IPS-18c (cell line): Measurements from ENCODE around the gene RIPOR3.
"Not testable (repeated sequence)": the region's sequence is repeated elsewhere in the genome, so short reads cannot be mapped to it uniquely, and the experiment has no call there.

Source experiments
- H3K4me3 ChIP-seq: 2 replicates; pipeline ENCODE4 v1.7.0; 2013; ENCODE audit warnings: low read depth, mild to moderate bottlenecking, low read length, moderate library complexity; ENCODE audit not compliant: insufficient read depth
- H3K9me3 ChIP-seq: one replicate; pipeline ENCODE4 v1.6.1; 2013; ENCODE audit warnings: mild to moderate bottlenecking, low read length, moderate library complexity; ENCODE audit not compliant: control insufficient read depth, insufficient read depth

Gene RIPOR3

DNA sequence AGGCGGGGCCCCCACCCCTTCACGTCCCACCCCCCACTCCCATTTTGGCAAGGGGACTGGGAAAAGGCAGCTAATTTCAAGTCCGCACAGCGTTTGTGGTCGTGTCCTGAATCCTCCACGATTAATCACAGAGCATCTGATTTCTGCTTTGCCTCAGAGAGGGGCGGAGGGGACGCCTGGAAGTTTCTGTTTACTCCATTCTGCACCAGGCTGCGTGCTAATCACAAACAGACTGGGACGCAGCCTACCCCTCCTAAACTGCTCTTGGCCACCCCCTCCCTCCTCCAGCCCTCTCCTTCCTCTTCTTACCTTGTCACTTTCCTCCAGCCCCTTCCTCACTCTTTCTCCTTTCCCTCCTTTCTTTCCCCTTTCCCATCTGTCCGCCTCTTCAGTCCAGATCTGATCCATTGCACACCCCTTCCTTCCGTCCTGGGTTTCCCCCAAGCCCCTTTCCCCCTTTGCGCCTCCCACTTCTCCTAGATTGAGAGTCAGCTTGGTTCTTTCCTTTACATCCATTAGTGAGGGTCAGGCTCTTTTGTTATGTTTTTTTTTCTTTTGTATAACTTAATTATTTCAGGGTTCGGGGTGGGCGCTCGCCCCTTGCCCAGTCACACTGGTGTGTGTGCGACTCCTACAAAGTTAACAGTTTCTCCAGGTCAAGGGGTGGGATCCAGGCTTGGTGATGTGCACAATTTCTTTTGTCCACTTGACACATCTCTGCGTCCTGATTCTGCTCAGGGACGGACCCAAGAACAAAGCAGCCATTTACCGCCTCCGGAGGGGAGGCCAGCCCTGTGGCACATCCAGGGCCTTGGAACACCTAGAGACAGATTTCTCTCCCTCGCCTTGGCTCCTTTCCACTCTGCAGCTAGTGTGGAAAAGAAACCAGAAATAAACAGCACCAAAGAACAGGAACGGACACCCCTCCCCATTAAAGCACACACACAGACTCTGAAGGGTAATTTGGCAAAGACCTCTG, 520 bp upstream of the RIPOR3 start:
- H3K4me3 ChIP-seq, result peak overlapping the region; percentile 57; the same call in 1 of the 2 replicates
- H3K9me3 ChIP-seq, result no peaks in the 10 kb centered on the region

DNA sequence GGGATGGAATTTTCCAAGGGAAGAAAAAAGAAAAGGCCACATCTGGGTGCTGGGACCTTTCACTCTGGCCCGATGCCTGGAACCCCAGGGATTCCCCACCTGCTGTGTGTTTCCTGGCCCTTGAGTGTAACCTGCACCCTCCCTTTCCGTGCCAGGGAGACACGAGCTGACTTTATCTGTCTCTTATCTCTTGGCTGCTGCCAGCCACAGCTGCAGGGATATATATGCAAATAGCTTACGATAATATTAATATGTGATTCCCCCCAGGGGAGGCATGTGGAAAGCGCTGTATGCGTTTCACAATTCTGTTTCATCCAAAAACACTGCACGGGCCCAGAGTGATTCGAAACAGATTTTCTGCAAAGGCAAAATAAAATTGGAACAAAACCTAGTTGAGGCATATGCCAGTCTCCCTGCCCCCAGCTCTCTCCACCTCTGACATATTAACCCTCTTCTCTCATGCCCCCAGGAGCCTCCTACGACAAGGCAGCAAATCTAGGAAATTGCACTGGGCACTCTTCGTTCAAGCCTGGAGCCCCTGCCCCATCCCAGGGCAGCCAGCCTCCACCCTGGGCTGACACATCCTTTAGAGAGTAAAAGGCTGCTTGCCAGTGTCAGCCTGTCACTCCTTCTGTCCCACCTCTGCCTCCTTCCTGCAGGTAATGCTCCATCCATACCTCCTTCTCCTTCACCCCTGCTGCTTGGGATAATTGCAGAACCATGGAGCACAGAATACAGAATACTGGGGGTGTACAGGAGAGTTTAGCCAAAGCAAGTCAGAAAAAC, 1.3 kb downstream of the RIPOR3 start:
- peak overlapping the region; percentile 57; the same call in 1 of the 2 replicates for H3K4me3 ChIP-seq
- H3K9me3 ChIP-seq, result no peaks in the 10 kb centered on the region

DNA sequence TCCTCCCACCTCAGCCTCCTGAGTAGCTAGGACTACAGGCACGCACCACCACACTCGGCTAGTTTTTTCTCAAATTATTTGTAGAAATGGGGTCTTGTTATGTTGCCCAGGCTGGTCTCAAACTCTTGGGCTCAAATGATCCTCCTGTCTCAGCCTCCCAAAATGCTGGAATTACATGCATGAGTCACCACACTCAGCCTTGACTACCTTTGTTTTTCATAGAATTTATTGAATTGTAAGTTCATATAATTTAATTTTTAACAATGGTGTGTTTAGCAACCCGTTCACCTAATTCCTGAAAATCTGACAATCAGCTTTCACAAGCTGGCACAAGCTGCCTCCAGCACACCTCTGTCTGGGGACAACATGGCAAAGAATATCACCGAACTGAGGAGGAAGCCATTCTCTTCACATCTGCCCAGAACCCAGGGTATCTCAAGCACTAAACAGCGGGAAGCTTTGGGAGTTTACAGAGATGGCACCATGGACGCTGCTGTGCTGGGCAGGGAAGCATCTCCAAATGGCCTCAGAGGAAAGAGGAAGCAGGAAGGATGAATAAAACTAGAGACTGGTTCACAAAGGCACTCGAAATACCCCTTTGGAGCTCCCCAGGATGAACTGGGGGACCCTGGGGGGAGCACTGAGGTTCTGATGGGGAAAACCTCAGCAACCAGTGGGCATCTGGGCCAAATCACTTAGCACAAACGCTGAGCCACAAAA, 2.9 kb downstream of the RIPOR3 start:
- Histone ChIP-seq H3K4me3 (no peak overlapping the region), H3K9me3 (no peaks in the 10 kb centered on the region)

DNA sequence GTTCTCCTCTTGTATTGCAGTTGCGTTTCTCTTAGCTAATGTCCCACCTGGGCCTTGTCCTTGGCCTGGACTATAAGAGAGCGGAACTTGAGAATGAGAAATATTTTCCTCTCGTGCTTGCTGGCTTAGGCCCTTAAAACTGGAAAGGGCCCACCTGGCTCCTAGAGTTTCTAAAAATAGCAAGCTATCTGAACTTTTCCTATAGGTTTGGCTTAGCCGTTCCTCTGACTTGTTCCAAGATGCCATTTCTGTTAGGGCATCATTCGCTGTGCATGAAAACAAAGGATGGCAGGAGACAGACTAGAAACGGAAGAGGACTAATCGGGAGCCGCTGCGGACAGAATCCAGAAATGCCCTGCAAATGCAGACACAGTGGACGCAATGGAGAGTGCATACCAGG, 4.5 kb downstream of the RIPOR3 start:
- Histone ChIP-seq H3K9me3 (no peaks in the 10 kb centered on the region), H3K4me3 (no peak overlapping the region)

DNA sequence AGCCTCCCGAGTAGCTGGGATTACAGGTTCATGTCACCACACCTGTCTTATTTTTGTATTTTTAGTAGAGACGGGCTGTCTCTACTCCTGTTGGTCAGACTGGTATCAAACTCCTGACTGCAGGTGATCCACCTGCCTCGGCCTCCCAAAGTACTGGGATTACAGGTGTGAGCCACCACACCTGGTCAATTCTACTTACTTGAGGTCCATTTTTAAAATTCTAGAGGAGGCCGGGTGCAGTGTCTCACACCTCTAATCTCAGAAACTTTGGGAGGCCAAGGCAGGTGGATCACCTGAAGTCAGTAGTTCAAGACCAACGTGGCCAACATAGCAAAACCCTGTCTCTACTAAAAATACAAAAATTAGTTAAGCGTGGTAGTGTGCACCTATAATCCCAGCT, 7.8 kb downstream of the RIPOR3 start:
- H3K9me3 ChIP-seq, result no peaks in the 10 kb centered on the region
- no peak overlapping the region for H3K4me3 ChIP-seq

DNA sequence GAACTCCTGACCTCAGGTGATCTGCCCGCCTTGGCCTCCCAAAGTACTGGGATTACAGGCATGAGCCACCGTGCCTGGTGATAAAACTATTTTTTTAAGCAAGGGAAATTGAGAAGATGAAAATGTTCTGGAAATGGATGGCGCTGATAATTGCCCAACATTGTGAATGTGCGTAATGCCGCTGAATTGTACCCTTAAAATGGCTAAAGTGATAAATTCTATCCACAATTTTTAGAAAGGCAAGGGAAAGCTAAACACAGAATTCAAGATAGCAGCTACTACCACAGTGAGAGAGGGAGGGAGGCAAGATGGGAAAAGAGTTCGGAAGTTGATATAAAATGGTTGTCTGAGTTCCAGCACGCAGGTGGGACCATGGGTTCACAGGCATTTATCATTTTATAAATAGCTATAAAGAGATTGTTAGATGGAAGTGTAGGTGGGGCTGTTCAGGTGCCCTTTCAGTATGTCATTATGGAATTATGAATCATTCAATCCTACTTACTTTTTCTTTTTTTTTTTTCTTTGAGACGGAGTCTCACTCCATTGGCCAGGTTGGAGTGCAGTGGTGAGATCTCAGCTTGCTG, 8.3 kb downstream of the RIPOR3 start:
- no peak overlapping the region for H3K4me3 ChIP-seq
- no peaks in the 10 kb centered on the region for H3K9me3 ChIP-seq

DNA sequence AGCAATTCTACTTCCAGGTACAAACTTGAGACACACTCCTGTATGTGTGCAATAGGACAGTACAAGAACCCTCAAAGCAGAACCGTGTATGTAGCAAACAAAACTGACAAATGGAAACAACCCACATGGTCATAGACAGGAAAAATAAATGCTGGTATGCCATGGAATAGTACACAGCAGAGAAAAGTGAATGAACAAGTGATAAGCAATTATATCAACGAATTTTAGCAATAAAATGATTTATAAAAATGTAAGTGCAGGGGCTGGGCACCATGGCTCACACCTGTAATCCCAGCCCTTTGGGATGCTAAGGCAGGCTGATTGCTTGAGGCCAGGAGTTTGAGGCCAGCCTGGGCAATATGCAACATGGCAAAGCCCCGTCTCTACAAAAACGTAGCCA, 9.3 kb downstream of the RIPOR3 start:
- Histone ChIP-seq H3K4me3 (no peak overlapping the region), H3K9me3 (no peaks in the 10 kb centered on the region)

DNA sequence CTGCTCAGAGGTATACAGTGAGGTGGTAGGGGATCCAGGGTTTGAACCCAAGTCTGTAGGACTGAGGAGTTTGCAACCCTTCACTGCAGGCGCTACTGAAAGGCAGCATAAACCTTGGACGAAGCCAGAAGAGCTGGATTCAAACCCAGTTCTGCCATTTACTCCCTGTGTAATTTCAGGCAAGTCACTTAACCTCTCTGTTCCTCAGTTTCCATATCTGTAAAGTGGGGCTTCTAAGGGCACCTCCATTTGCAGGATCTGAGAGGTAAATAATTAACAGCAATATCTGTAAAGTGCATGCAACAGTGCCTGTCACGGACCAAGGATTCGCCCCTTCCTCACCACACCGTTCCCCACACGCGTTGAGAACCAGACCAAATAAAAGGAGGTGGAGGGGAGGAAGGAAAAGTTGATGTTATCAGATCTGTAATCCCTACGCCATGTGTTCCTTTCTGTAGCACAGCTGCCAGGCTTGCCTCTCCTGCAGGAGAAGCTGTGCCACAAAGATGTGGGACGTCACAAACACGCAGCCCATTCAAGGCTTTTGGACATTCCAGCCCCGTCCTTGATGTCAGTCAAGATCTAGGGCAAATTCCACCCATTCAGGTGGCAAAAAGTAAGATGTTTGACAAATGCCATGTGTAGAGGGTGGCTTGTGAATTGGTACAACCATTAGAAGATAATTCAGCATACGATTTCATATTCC, 9.8 kb downstream of the RIPOR3 start:
- Histone ChIP-seq H3K9me3 (no peaks in the 10 kb centered on the region), H3K4me3 (no peak overlapping the region)

DNA sequence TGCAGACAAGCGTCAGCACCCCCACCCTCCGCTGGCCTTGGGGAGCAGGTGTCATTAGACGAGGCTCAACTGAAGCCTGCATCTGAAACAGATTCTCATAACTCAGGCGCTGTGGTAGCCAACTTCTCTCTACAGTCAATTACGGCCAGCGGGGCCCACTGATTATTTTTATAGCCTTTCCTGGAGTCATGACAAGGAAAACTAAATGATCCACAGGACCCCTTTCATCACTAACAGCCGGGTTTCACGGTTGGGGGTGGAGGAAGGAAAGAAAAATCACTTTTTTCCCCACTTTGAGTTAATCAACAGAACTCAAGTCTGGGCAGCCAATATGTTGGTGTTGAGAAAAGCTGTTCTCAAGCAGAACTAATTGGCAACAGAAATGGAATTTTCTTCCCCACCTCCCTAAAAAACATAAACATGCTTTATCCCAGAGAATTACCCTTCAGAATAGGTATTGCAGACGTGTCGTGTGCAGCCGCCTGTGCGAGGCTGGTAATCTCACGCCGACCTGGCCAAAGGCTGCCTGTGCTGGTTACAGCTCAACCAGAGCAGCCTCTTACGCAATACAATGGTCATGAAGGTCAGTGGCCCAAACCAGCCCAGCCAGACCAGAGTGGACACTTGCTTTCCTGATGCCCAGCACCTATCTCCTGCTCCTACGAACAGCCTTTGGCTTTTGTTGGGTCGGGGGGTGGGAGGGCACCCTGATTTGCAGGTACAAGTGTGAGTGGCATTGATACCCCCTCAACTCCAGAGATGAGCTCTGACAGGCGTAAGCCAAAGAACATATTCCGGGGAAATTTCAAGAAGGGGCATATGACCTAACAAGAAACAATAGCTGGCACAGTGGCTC, 11.0 kb downstream of the RIPOR3 start:
- Histone ChIP-seq H3K9me3 (no peaks in the 10 kb centered on the region), H3K4me3 (no peak overlapping the region)

DNA sequence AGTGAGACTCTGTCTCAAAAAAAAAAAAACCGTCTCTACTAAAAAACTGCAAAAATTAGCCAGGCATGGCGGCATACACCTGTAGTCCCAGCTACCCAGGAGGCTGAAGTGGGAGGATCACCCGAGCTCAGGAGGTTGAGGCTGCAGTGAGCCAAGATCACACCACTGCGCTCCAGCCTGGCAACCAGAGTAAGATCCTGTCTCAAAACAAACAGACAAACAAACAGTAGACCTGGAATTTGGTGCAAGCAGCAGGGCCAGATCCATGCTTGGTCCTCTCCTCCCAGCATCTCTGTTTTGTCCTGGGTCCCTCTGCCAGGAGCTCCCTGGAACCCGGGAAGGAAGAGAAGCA, 11.6 kb downstream of the RIPOR3 start:
- Histone ChIP-seq H3K9me3 (no peaks in the 10 kb centered on the region), H3K4me3 (no peak overlapping the region)

DNA sequence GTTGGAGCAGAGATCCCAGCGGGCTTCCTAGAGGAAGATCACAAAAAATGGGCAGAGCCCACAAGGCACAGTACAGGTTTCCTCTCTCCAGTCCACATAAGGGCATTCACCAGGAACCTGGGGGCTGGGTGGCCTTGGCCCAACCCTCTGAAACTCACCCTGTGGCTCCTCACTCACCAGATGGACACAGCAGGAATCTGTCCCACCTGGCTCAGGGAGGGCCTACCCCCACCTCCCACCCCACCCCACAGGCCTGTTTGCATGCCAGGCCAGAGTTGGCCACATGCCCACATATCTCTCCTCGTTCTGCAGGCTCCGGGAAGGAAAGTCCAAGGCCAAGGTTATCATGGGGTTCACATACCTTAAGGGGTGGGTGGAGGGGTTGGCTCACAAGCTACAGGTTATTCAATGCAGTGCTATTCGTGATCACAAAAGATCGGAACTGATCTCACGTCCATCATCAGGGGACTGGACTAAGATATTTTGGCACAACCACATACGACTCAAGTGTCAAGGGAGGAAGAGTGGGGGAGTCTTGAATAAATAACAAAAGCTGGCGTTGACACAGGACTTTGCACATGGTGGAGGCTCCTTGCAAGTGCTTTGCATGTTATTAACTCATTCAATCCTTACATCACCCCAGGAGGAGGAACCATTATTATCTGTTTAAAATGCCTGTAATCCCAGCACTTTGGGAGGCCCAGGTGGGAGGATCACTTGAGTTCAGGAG, 13.0 kb downstream of the RIPOR3 start:
- Histone ChIP-seq H3K9me3 (no peaks in the 10 kb centered on the region), H3K4me3 (no peak overlapping the region)

DNA sequence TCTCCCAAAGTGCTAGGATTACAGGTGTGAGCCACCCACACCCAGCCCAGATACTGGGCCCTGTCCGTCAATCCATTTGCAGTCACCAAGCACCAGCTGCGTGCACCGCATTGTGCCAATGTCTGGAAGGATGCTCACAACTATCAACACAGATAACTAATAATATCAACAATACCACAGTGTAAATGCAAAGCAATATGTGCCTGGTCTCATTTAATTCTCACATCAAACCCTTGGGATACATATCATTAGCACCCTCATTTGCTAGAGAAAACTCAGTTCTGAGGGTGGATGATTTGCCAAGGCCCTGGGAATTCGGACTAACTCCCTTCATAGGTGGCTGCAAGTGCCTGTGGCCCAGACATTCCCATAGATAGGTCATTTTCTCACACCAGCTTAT, 14.5 kb downstream of the RIPOR3 start:
- H3K9me3 ChIP-seq, result no peaks in the 10 kb centered on the region
- no peak overlapping the region for H3K4me3 ChIP-seq

DNA sequence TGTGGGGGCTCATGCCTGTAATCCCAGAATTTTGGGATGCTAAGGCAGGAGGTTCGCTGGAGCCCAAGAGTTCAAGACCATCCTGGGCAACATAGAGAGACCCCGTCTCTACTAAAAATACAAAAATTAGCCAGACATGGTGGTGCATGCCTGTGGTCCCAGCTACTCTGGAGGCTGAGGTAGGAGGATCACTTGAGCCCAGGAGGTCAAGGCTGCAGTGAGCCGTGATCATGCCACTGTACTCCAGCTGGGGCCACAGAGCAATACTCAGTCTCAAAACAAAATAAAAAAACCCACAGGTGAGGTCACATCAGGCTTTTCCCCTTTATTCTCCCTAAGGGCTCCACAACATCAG, 15.0 kb downstream of the RIPOR3 start:
- H3K4me3 ChIP-seq, H3K9me3 ChIP-seq: not testable (repeated sequence)

DNA sequence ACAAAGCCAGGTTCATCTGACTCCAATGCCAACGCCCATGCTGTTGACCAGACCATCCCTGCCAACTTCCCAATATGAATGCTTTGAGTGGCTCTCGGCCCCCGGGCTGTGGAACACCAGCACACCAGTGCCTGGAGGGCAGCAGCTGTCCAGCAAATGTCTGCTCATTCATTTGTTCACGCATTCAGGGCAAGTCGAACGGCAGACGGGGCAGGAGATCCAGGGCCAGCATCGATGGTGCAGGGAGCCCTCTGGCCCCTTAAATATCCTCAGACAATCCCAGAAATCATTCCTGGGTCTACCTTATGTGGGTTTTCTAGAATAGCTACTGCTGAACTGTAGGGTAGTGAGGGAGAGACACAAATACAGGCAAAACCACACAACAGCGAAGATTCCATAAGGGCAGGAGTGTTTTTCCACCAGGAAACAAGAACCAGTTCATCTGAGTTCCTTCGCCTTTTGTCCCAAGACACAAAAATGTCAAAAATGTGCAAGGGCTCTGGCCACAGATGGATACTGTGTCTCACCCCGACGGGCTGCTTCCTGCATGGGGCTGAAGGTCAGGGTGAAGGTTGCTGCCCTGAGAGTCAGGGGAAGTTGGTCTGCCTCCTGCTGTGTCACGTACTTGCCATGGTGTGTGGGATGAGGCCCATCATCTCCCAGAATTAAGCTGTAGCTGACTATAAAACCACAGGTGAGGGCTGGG, 15.5 kb downstream of the RIPOR3 start:
- H3K9me3 ChIP-seq, result no peaks in the 10 kb centered on the region

More for the DNA sequence above, 15.5 kb downstream of the RIPOR3 start:
- no peak overlapping the region for H3K4me3 ChIP-seq
